Activated T-cell treated with anti-CD3 and anti-CD28 coated beads for 24 hours (primary cell): ENCODE results near the gene ARMH2.
"Not testable (repeated sequence)": the region's sequence is repeated elsewhere in the genome, so short reads cannot be mapped to it uniquely, and the experiment has no call there.

Source experiments
- DNase-seq: peaks from one replicate; pipeline ENCODE4 v3.0.0-alpha.2; 2020; ENCODE audit warnings: low read depth

Gene ARMH2

DNA sequence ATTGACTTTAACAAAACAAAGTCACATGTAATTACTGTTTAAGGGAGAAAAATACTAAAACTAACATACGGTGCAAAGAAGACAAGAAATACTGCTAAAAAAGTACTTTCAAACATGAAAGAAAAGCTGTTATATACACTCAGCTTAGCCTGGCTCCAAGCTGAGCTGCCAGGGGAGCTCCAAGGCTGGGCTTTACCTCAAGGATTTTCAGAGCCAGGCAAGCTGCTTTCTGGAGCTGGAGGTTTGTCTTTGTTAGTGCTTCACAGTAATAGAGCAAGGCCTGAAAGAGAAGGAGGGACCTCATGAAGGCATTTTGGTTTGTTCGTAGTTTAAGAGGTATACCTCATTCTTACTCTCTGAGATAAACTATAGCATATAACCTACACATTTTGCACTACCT lies 19.6 kb upstream of the ARMH2 start:
- DNase-seq = no peak

DNA sequence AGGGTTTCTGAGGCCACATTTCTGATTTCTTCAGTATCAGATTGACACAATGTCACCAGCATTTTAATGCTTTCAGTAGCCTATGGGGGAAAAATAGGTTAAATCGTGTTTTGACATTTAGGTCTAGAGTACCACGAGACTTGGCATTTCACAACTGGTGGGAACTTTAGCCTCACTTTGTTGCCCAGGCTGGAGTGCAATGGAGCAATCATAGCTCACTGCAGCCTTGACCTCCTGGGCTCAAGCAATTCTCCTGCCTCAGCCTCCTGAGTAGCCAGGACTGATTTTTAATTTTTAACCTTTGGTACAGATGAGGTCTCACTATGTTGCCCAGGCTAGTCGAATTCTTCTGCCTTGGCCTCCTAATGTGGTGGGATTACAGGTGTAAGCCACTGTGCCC lies 11.0 kb upstream of the ARMH2 start:
- DNase-seq = no peak

DNA sequence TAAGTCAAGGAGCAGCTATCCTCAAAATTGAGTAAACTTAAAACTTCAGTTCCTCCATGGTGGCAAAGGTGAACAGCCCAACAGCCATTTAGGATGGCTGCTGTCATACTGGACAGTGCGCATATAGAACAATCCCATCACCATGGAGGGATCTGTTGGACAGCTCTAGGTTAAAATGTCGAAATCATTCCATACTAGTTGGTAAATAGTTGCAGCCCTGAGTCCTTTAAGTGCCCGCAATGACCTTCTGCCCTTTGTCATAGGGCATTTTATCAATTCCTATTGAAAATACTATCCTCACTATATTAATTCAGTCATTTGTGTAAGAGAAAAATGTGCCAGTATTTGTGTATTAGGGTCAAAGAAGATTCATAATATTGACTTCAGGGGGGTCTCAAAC lies 8.9 kb upstream of the ARMH2 start:
- no peak for DNase-seq

DNA sequence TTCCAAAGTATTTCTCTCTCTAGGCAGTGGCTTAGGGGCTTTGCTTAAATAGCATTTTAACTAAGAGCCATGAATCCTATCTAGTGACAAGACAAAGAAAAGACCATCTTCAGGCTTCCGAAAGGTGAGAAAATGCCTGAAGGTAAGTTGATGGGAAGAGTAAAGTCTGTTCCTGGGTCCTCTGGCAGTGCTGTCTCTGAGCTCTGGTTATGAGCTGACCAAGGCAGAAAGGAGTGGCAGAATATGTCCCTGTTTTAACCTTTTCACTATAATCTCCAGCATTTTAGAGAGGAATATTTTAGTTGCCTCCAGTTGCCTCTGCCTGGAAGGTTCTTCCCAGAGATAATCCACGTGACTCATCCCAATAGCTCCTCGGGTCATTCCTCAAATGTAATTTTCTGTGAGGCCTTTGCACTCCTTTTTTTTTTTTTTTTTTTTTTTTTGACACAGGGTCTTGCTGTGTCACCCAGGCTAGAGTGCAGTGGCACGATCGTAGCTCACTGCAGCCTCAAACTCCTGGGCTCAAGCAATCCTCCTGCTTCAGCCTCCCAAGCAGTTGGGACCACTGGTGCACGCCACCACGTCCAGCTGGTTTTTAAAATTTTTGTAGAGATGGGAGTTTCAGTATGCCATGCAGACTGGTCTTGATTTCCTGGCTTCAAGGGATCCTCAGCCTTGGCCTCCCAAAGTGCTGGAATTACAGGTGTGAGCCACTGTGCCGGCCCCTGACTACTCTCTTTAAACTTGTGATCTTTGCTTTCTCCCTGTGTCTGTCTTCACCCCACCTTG lies 3.7 kb upstream of the ARMH2 start:
- DNase-seq = no peak

DNA sequence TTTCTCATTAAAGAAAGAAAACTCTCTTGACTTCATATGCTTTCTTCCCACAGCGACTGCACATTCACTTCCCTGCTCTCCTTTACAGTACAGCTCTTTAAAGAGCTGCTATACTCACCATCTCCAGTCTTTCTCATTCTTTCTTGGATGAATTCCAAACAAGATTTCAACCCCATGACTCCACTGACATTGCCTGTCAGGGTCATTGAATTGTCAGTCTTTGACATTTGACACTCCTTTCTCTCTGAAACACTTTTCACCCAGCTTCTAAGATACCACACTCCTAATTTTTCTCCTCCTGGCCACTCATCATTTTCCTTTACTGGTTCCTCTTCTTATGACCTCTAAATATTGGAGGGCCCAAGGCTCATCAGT lies 811 bp upstream of the ARMH2 start:
- no peak for DNase-seq

DNA sequence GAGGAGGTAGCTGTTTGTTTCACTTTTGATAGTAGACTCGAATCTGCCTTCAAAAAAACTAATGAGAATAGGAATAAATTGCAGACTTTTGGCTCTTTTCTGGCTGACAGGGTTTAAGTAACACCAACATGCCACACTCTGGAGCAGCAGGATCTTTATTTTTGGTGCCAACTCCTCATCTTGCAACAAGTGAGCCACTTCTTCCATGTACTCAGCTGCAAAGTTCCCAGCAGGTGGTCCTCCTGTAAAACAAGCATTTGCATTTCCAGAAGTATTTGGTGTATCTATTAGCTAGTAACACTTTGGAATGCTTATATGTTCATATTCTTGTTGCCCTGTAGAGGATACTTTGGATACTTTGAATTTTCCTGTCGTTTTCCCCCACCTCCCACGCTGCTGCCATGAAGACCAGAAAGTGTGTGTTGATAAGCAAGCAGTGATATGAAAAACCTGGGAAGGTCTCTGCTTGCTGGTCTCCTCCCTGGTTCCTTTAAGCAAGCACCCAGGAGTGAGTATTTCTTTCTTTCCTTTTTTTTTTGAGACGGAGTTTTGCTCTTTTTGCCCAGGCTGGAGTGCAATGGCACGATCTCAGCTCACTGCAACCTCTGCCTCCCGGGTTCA lies 1.0 kb downstream of the ARMH2 start:
- no peak for DNase-seq

DNA sequence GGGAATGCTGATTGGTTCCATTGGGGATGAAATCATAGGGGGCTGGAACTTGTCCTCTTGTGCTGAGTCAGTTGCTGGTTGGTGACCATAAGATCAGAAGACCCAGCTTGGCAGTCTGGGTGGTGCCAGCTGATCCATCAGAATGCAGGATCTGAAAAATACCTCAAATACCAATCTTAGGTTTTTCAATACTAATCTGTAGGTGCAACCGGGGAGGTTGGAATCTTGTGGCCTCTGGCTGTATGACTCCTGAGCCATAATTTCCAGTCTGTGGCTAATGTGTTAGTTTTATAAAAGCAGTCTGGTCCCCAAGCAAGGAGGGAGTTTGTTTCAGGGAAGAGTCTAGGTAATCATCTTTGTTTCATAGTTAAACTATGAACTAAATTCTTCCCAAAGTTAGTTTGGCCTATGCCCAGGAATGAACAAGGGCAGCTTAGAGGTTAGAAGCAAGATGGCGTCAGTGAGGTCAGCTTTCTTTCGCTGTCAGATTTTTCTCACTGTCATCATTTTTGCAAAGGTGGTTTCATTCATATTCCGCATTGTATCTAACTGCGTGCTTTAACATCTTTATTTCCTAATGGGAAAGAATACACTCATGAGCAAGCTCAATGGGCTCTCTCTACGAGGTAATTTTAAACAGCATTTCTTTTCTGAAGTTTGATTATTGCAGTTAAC lies 2.0 kb downstream of the ARMH2 start:
- no peak for DNase-seq

DNA sequence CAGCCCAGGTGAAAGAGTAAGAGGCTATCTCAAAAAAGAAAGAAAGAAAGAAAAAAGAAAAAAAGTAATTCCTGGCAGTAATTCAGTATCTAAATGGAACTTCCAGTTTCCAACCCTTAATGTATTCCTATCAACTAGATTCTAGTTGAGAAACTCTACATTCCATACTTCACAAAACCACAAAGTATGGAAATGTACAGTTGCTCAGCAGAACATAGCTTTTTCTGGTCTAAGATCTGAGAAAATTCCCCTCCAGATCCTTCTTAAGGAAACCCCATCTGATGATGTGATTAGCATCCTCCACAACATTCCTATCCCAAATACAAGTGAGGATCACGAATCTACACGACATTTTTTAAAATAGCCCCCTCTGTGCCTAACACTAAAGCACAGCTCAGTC lies 3.6 kb downstream of the ARMH2 start:
- no peak for DNase-seq

DNA sequence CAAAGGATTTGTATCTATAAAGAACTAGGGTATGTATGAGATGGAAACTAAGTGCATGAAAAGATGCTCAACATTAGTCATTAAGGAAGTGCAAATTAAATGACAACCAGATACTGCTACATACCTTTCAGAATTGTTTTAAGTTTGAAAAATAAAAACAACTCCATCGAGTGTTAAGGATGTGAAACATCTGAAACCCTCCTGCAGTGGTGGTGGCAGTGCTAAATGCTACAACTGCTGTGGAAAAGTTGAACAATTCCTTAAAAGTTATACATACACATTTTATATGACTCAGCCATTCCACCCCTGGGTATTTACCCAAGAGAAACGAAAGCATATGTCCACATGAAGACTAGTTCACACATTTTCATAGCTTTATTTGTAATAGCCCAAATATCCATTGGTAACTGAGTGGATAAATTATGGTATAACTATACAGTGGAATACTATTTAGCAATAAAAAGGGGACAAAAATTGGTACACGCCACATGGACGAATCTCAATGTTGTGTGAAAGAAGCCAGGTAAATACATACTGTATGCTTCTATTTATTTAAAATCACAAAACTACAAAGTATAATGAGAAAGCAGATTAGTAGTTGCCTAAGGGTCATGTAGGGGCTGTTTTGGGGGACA lies 10.6 kb downstream of the ARMH2 start:
- DNase-seq = peak; percentile 11

DNA sequence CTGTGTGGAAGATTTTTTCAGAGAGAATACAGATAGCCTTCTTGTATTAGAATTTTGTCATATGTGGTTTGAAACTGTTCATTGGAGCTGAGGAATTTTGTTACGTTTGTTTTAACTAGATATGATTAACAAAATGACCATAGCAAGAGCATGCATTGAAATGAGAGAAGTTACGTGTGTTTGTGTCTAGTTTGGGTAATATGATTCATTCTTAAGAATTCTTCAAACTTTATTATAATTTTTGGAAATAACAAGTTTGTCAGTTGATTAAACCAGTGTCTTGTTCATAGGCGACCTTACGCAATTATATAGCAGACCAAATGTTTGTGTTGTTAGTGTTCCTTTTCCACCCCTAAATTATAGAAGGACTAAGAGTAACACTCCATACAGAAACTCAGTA lies 18.5 kb downstream of the ARMH2 start:
- no peak for DNase-seq

DNA sequence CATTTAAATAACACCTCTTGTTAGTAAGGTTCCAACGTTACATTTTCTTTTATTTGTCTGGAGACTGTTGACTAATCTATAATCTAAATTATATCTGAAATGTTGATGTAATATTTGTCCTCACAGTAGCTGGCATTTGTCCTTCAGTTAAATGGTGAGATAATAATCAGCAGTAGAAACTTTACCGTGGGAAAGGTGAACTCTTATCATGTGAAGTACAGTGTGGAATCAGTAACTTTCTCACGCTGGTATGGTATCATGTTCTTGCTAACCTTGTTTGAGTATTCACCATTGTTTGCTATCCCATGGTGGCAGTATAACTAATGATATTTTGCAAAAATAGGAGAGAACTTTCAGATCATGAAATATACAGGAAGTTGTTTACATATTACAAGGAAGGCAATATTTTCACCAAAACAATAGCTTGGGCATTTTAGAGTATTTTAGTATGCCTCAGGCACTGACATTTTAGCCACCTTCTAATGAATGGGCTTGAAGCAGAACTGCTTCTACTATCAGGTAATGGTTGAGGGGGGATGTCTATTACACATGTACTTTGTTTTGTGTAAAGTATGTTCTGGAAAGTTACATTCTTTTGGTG lies 19.2 kb downstream of the ARMH2 start:
- DNase-seq = no peak

DNA sequence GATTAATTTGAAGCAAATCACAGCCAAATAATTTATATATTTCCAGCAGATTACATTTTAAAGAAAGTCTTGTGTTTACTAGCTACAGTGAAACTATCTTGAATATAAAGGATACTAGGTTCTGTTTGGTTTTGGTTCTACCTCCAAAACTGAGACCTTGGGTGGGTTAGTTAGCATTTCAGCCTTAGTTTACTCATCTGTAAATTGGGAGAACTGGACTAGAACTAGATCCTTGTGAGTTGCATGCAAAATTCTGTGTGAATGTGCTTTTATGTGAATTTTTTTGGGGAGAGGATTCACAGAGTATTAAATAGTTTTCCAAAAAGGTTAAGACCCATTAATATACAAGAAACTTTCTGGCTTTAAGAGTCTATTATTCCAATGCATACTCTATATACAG lies 19.8 kb downstream of the ARMH2 start:
- DNase-seq = no peak

DNA sequence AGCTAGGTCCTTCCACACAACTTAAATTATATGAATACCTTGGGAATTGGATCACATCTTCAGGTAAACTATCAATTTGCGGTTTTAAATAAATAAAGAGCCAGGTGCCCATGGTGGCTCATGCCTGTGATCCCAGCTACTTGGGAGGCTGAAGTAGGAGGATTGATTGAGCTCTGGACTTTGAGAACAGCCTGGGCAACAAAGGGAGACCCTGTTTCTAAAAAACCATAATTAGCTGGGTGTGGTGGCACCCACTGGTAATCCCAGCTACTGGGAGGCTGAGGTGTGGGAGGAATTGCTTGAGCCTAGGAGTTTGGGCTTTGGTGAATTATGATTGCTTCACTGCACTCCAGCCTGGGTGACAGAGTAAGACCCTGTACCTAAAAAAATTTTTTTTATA lies 20.6 kb downstream of the ARMH2 start:
- DNase-seq = no peak

DNA sequence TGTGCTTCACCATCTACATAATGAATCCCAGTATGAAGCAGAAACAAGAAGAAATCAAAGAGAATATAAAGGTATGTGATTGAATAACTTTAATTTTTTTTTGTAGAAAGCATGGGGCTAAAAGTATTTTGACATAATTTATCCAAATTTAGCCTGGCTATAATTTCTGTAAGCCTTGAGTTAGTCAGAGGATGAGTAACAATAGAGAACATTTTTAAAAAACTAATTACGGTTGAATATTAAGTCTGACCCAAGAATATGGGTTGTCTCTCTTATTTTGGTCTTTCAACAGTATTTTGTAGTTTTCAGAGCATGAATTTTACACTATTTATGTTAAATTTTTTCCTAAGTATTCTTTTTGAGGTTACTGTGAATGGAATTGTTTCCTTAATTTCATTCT lies 21.5 kb downstream of the ARMH2 start:
- DNase-seq = no peak

DNA sequence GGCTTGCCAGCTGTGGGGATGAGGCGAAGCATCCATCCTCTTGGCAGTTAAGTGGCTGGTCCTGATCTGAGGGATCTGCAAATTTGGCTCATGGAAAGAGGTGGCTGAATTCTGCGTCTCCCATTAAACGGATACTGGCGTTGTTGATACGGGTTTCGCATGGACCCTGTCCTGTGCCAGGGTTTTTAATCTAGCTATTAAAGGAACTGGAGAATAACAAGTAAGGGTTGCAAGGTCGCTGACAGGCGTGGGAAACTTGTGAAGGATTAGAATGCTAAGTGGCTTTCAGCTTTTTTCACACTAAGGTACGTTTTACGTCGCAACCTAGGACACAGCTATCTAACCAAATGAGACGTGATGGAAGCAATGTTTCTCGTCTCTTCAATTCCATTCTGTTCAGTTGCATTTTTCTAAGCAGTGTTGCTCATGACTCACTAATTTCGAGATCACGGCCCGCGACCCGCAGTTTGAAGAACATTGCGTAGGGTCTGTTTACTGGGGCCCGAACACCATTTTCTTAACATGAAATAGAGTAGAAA lies 23.1 kb downstream of the ARMH2 start:
- no peak for DNase-seq

DNA sequence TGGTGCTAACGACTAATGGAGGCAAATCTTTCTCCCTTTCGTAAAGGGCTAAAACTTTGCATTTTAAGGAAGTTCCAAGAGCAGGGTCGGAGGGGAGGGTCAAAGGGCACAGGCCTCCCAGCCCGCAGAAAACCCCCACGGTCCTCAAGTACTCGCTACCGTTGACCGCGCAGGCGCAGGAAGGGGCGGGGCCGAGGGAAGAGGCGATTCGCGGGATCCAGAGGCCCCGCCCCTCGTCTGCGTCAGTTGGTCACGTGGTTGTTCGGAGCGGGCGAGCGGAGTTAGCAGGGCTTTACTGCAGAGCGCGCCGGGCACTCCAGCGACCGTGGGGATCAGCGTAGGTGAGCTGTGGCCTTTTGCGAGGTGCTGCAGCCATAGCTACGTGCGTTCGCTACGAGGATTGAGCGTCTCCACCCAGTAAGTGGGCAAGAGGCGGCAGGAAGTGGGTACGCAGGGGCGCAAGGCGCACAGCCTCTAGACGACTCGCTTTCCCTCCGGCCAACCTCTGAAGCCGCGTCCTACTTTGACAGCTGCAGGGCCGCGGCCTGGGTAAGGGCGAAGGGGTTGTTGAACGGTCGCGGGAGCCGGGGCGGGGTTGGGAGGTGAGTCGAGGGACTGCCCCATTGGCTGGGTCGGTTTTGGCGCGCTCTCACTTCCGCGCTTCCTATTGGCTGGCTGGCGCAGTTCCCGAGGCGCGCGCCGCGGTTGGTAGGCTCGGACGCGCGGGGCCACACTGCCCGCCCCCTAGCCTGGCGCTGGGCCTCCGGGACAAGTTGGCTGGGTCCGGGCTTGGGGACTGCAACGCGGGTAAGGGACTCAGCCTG lies 23.8 kb downstream of the ARMH2 start, which contains the start of gene GMNN:
Gene GMNN (plus strand): TSS at position 242 of the 824 bp plus-strand sequence. CDS start 2,310 bp downstream, outside the sequence.
- DNase-seq = peak; percentile 97

DNA sequence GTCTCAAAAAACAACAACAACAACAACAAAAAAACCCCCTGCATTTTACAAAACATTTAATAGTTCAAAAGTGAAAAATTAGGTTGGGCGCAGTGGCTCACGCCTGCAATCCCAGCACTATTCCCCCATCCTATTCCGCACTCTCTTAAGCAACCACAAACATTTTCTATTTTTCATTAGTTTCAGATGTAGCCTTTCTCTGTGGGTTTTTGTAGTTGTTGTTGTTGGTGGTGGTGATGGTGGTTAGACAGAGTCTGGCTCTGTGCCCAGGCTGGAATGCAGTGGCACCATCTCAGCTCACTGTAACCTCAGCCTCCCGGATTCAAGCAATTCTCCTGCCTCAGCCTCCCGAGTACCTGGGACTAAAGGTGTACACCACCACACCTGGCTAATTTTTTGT lies 30.4 kb downstream of the ARMH2 start:
- no peak for DNase-seq

DNA sequence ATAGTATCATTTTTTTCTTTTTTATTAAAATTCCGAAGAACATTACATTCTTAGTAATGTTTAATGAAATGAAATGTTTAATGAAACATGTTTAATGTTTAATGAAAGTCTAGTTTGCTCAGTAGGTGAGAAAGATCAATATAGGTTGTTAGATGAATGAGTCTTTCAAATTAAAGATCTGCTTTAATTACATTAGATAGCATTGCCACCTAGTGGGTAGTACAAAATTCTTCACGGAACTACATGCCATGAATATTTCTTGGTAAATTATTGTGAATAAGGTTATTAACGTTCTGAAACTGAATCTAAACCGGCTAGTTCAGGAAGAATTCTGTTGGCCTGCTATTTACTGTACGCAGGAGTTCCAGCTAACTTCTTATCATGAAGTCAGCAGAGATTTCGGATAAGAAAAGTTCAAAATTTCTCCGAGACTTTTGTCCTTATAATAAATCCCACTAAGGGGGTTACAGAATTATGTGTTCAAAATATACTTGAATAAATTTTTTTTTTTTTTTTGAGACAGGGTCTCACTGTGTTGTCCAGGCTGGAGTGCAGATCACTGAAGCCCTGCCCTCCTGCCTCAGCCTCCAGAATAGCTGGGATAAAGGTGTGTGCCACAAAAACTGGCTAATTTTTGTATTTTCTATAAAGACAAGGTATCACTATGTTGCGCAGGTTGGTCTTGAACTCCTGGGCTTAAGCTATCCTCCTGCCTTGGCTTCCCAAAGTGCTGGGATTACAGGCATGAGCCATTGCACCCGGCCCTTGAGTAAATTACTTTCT lies 31.8 kb downstream of the ARMH2 start:
- DNase-seq = no peak

DNA sequence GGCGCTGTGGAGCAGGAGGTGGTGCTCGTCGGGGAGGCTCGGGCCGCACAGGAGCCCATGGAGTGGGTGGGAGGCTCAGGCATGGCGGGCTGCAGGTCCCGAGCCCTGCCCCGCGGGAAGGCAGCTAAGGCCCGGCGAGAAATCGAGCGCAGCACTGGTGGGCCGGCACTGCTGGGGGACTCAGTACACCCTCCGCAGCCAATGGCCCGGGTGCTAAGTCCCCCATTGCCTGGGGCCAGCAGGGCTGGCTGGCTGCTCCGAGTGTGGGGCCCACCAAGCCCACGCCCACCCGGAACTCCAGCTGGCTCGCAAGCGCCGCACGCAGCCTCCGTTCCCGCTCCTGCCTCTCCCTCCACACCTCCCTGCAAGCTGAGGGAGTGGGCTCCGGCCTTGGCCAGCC lies 32.7 kb downstream of the ARMH2 start:
- not testable (repeated sequence) for DNase-seq
